Measurements from ENCODE around the gene CXorf66.

CXorf66 gene, protein sequence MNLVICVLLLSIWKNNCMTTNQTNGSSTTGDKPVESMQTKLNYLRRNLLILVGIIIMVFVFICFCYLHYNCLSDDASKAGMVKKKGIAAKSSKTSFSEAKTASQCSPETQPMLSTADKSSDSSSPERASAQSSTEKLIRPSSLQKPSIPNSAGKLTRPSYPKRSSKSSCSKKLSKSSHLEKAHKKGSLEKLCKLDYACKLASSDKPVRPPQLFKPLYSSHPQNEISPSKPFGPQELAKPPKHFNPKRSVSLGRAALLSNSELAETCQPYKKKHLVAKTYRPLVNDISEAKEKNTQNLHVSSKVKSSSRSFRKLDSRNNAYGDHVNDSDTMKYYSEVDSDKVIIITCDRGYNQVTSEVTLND

DNA sequence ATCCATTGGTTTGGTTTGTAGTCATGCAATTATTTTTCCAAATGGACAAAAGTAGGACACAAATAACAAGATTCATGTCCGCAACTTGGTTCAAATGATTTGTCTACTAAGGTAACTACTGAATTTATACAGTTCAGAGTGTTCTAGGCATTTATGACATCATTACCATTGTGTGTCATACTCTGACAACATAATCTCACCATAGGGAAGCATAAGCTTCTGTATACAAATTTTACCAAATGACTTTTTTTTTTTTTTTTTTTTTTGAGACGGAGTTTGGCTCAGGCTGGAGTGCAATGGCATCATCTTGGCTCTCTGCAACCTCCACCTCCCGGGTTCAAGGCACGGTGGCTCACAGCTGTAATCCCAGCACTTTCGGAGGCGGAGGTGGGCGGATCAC lies at the start of gene CXorf66:
TSS of gene CXorf66 (minus strand) at position 101 of the 400 bp plus-strand sequence. CDS start at position 76, 25 bp downstream.
- no peak within 1 kb of the TSS for H3K4me3 ChIP-seq (replicated peaks; ENCODE audit: low read depth, low read length)
- TF ChIP-seq, protein P1, sequence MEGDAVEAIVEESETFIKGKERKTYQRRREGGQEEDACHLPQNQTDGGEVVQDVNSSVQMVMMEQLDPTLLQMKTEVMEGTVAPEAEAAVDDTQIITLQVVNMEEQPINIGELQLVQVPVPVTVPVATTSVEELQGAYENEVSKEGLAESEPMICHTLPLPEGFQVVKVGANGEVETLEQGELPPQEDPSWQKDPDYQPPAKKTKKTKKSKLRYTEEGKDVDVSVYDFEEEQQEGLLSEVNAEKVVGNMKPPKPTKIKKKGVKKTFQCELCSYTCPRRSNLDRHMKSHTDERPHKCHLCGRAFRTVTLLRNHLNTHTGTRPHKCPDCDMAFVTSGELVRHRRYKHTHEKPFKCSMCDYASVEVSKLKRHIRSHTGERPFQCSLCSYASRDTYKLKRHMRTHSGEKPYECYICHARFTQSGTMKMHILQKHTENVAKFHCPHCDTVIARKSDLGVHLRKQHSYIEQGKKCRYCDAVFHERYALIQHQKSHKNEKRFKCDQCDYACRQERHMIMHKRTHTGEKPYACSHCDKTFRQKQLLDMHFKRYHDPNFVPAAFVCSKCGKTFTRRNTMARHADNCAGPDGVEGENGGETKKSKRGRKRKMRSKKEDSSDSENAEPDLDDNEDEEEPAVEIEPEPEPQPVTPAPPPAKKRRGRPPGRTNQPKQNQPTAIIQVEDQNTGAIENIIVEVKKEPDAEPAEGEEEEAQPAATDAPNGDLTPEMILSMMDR (IDR thresholded peaks at IDR 0.05; ENCODE audit: low read length, missing control alignments) = no peak

DNA sequence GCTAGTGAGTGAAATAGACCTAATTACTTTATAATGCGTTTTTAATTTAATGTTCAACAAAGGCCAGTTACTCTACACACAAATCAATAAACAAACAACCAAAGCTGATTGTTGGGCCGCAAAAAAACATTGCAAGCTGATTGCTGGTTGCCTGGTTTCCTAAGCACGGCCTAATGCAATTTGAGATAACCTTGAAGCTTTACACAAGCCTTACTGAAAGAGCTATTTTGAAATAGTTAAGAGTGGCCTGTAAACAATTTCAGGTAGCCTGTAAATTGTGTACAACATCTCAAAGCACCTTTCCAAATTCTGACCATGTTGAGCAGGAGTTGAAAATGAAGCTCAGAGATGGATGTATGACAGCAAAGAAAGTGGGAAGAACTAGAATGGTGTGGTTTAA lies 17.5 kb upstream of the CXorf66 start:
- DNase-seq (ENCODE audit: low read depth) = no peak
- H3K4me3 ChIP-seq (replicated peaks; ENCODE audit: low read depth, low read length) = no peak overlapping the region
- TF ChIP-seq, protein P1 (IDR thresholded peaks at IDR 0.05; ENCODE audit: low read length, missing control alignments) = no peak

More for the DNA sequence above, at the start of gene CXorf66:
- DNase-seq (ENCODE audit: low read depth) = no peak

DNA sequence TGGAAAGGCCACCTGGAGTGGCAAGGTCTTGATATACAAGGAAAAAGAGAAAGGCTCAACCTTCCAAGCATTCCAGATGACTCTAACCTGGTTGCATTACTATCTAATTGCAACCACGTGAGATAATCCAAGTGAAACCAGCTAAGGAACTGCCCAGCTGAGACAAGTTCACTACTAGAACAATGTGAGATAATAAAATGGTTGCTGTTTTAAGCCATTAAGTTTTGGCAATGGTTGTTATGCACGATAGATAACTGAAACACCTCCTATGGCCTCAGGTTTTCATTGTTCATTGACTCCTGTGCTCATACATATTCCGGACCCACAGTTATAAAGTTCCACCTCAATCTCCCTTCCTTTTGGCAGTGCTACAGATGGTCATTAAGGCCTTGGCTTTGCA lies 9.2 kb upstream of the CXorf66 start:
- TF ChIP-seq, protein P1 (IDR thresholded peaks at IDR 0.05; ENCODE audit: low read length, missing control alignments) = no peak
- H3K4me3 ChIP-seq (replicated peaks; ENCODE audit: low read depth, low read length) = no peak overlapping the region
- DNase-seq (ENCODE audit: low read depth) = no peak

DNA sequence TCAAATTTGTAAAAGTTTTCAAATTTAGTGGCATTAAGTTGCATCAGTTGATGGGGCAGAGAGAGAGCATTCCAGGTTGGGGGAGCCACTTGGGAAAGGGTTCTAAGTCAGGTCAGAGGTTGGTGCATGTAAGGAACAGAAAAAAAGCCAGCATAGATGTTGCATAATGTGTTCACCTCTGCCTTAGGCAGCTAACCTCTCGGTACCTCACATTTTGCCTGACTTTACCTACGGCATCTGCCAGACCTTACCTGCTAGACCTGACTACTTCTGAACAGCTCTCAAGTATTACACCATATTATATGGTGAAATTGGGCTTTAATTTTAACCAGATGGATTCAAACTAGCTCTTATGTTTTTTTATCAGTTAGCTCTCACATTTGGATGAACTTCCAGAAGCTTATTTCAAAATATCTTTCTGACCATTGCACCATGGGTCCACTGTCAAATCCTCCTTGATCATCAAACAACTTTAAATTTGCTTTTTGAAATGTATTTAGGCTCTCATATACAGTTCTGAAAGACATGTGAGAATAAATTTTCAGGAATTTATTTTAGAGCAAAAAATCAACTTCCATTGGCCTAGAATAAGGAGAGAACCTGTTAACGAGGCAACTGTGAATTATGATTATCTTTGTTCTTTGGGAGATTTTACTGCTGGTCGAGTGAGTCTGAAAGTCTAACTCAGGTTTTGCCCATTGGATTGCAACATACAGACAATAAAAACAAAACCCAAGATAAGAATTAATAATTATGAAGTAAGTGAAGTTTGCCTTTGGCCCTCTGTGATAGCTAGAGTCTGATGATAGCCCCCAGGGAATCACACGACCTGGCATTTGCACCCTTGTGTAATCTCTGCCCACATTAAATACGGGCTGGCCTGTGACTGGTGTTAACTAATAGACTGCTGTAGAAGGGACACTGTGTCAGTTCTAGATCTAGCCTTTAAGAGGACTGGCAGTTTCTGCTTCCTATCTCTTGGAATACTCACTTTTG lies 7.6 kb upstream of the CXorf66 start:
- TF ChIP-seq, protein P1 (IDR thresholded peaks at IDR 0.05; ENCODE audit: low read length, missing control alignments) = no peak
- H3K4me3 ChIP-seq (replicated peaks; ENCODE audit: low read depth, low read length) = no peak overlapping the region
- DNase-seq (ENCODE audit: low read depth) = no peak

DNA sequence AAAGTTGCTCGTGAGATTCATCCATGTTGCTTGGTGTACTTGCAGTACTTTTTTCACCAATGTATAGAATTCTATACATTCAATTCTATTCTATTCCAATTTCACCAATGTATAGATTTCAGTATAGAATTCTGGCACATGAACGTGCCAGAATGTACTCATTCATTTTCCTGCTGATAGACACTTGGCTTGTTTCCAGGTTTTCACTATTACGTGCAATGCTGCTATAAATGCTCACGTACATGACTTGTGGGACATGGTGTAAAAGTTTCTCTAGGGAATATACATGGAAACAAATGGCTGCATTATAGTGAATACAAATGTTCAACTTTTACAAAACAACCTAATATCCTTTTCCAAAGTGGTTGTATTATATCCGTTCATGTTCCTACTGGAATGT lies 6.8 kb upstream of the CXorf66 start:
- no peak for DNase-seq (ENCODE audit: low read depth)
- TF ChIP-seq, protein P1 (IDR thresholded peaks at IDR 0.05; ENCODE audit: low read length, missing control alignments) = no peak
- H3K4me3 ChIP-seq (replicated peaks; ENCODE audit: low read depth, low read length) = no peak overlapping the region

DNA sequence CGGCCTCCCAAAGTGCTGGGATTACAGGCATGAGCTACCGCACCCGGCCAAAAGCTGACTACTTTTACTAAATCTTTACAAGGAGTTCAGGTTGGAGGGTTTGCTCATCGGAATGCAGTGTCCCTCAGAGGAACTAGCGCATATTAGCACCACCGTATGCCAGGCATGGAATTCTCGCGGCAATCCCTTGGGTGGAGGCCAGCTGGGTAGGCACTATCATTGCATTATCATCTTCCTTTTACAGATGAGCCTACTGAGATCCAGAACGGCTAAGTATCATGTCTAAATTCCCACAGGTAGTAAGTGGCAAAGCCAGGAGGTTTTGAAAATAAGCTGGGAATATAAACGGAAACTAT lies 6.1 kb upstream of the CXorf66 start:
- H3K4me3 ChIP-seq (replicated peaks; ENCODE audit: low read depth, low read length) = no peak overlapping the region
- TF ChIP-seq, protein P1 (IDR thresholded peaks at IDR 0.05; ENCODE audit: low read length, missing control alignments) = no peak

More for the DNA sequence above, 6.1 kb upstream of the CXorf66 start:
- DNase-seq (ENCODE audit: low read depth) = no peak

Measured in fibroblast of pulmonary artery (primary cell).